IPS DF 19.7 (cell line): ENCODE measurements around the gene ITM2B.
"Not testable (repeated sequence)": the region's sequence is repeated elsewhere in the genome, so short reads cannot be mapped to it uniquely, and the experiment has no call there.

Experiments used
- DNase-seq: peaks from one replicate; pipeline ENCODE4 v3.0.0-alpha.2; 2013; ENCODE audit warnings: low read depth, low spot score

ITM2B gene

DNA sequence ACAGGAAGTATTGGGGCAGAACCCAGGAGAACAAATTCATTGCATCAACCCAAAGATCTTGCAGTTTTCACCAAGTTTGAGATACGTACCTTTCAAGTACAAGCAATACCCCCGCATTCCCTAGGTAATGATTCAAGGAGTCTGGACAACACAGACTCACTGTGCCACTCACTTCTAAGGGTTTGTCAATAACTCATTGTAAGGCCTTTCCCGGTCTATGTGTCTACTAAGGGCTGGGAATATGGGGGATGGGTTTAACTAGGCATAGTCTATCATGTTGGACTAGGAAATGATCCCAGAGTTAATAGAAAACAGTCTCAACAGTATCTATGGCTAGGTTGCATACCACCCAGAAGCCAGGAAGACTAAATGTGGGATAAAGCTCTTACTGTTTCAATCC lies 8.3 kb upstream of the ITM2B start:
- DNase-seq = no peak

DNA sequence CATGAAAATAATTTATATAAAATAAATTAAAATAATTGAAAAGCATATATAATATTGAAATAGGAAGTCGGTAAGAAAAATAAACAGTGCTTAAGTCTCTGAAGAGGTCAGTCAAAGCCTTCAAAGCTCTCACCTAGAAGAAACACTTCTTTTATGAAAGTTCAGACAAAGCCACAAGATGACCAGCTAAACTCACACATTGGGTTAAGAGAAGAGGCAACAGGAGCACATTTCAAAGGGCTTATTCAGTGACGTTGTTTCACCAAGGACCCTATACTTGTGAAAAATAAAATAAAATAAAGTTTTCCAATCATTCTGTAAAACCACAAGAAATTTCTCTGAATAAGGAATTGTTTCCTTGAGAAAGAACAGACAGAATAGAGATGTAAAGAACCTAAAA lies 2.5 kb upstream of the ITM2B start:
- DNase-seq = no peak

DNA sequence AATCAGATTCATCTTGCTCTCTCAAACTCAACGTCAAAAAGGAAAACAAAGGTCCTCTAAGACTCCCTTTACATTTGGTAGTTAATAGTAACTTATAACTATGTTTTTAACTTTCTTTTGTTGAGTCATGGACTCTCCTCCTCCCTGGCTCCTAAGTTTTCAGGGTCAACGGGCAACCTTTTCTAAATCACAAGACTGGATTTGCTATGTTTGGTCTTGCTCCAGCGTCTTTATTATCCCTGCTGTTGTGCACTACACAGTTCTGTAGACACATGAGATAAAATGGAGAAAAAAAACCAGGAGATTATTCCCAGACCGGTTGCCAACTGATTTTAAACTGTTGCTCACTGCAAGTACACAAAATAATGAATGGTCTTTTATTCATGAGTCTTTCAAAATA lies 1.9 kb upstream of the ITM2B start:
- no peak for DNase-seq

DNA sequence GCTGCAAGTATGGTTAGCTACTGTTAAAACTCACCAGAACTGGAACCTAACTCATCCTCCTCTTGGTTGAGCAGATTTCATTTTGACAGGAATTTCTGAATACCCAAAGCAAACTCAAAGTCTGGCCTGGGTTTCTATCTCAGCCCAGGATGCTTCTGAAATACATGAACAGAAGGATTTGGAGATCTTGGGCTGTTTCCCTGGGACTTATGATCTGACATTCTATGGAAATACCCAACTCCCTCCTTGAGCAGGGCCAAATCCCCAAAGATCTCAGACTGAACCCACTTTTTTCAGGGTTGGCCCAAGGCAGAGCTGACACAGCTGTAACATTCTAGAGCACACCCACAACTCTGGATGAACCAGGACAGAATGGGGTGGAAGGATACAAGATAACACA lies 1.1 kb upstream of the ITM2B start:
- DNase-seq = no peak

DNA sequence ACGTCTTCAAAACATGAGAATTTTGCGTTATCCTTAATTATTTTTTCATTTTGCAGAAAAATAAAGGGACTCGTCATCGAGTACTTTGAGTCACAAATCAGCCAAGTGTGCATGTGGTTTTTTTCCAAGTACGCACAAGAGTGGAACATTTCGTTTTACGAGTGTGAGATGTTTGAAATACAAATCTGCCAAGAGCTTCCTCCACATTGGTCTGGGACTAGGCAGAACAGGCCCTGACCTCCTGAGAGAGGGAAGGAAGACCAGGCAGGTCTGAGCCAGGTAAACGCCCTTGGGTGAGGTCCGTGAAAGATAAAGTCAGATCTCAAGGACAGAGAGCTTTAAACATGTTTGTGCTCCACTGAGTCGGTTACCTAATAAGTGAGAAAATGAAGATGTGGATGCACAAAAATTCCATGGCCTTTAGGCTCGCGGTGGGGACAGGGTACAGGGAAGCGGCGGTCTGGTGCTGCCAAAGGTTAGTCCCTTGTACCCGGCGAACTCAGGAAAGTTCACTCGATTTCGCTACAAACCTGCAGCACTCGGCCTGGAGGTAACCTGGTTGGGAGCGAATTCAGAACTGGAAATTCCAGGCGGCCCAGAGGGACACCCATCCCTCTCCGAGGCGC lies 473 bp upstream of the ITM2B start:
- no peak for DNase-seq

DNA sequence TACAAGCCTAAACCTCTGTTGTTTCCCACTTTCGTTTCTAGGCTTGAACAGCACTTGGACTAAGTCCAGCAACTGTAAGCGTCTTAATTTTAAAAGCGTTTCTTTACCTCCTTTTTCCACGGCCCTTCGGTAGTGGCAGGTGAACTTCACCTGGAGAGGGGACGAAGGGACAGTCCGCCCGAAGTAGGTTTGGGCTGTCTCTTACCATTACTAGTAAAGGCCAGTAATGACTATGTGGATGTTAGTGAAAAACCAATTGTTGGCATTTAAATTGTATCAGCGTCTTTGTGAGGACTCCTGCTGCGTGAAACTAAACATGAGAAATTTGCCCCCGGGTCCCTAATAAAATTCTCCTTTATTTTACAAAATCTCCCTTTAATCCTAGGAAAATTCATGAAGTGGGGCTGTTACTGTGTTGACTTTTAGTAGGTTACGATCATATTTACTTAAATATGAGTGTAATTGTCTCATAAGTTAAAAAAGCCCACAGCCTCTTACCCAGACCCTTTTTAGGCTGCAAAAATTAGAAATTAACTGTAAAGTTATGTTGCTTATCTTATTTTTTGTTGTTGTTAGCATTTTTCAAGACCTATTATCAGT lies 983 bp downstream of the ITM2B start:
- DNase-seq = no peak

DNA sequence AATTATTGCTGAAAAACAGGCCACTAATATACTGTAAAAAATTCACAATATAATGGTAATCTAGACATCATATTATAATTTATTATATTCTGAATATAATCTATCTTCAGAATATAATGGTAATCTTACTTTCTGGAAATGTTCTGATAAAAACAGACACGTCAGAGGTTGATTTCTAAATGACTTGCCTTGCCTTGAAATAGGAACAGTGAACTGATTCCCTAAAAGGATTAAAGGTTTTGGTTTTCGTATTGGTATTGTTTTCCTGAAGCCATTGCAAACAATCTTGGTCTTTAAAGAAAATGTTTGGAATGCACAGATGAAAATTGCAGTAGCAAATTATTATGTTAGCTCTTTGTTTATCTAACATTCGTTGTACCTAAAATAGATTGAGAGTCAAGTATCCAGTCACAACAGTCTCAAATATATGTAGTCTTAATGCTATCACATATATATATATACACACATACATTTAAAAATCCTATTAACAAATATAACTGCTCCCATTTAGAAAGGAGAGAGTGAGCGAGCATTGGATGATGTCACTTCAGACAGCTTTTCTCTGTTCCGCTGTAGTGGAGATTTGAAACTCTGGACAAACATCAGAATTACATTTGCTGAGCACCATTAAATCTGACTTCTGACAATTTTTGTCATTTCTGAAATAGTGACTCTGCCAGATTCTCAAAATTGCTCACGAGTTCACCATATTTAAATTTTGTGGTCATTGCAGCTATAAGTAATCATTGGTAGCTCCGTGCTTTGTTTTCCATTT lies 1.7 kb downstream of the ITM2B start:
- no peak for DNase-seq

DNA sequence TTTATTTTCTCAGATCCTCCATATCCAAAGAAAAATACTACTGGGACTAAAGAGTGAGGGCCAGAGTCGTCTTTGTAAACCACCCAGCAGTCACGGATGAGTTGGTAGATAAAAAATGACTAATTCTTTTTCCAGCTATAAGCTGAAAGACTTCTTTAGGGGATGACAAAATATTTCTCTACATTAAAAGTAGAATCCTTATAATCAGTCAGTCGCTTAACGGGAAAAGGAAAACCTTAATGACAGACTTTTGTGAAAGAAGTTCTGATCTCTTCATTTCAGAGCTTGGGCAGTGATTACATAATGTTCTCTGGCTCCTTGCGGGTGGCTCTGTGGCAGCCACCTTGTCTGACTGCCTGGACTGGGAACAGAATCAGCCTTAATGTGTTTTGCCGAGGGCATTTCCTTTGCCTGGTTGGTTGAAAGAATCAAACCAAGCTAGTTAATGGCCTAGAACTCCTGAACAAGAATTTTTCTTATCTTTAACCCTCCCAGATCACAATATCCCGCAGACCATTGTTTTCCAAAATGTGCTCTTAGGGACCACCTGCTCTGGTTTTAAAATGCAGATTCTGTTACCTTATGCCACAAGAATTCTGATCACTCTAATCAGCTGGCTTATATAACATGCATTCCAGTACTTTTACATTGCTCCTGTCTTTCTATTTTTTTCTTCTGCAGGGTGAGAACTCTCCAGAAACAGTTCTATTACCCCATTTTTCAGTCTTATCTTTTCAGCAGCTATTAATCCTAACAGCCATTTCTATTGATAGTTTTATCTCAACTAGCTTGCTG lies 2.5 kb downstream of the ITM2B start:
- DNase-seq = peak; percentile 30

DNA sequence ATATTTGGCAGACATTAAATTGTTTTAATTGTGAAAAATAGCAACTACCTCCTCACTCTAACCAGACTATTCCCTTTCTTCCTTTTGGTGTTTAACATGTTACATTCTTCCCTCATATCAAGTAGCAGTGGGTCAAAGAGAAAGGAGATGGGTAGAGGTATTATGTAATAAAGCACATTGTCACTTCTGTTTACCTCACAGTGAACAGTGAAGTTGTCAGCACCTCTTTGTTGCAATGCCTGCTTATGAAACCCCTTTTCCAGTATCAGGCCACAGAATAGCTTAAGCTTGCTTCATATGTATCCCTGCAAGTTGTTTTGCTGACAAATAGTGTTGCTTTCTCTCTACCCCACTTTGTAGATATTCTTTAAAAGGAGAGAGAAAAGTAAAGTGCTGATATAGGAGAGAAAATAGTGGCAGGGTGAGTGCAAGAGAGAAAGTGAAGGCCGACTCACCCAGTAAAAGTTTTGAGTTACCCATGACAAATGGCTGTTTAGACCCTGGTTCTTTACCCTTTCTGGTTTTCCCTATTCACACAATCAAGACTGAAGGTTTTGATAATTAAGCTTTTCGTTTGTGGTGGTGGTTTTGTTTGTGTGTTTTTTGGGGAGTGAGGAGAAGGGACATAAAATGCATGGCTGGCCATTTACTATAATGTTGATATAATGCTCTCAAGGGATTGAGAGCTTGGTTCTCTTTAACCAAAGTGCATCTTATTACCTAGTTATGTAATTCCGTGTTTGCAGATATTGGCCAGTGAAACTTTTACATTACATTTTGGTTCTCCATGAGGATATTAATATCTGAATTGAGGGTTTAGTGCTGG lies 3.7 kb downstream of the ITM2B start:
- no peak for DNase-seq

DNA sequence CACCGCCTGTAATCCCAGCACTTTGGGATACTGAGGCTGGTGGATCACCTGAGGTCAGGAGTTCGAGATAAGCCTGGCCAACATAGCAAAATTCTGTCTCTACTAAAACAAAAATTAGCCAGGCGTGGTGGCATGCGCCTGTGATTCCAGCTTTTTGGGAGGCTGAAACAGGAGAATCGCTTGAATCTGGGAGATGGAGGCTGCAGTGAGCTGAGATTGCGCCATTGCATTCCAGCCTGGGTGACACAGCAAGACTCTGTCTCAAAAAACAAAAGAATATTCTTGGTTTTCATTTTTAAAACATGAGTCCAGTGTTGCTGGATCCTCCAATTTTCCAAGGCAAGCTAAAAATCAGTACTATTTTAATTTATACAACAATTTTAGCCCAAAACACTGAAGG lies 6.4 kb downstream of the ITM2B start:
- not testable (repeated sequence) for DNase-seq

DNA sequence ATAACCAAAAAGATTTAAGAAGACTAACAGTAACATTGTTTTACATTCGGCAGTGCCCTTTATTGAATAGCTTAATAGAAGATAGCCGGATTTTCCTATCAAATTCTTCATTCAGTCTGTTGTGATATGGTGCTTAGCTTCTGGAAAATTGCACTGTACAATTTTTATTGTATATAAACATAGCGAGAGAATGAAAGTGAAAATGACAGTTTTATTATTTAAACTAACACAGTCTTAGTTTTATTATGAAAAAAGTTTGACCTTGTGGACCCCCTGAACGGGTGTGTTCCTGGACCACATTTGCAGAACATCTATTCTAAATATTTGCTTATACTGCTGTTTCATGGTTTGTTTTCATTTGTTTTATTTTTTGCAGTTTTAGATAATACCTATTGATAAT lies 8.6 kb downstream of the ITM2B start:
- no peak for DNase-seq

DNA sequence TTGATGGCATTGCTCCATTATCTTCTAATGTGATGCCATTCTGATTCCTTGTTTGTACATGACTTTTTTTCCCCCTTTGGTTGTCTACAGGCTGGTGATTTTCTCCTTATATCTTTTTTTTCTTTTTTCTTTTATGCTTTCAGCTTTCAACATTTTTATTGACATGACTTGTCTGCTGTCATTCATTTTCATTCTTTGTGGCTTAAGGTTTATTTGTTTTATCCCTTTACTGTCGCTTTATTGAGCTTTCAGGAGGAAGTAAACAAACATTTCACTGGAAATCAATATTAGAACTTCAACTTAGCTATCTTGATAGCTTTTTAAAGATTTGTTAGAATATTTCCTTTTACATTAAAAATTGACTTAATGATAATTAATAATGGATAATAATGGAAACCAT lies 9.7 kb downstream of the ITM2B start:
- DNase-seq = no peak

DNA sequence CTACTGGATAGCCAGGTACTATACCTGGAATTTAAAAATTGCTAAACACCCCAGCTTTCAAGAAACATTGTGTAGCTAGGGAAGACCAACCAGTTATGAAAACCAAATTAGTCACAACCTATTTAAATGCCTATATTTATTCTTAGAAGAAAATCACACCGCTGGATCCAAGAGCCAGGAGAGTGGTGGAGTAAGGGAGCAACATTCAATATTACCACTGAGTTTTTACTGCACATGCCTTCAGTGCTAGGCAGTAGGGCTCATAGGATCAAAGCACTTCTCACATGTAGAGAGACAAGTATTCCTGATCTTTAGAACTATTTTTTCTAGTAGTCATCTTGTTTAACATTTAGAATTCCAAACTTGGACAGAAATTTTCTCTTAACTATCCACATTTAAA lies 11.2 kb downstream of the ITM2B start:
- DNase-seq = no peak

DNA sequence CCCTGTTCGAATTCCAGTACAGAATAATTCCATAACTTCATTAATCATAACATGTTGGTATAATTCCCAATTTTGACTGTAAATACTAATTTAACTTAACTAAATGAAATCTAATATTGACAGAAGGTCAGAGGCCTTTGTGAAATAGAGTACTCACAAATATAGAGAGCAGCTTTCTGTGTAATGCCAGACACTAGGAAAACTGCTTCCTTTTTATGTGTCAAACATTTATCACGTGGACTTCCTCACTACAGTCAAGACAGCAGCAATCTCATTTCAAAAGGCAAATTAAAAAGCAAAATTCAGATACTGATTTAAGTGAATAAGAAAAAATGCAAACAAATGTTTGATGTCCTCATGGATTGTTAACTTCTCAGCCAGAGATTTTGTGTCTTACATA lies 13.1 kb downstream of the ITM2B start:
- no peak for DNase-seq

DNA sequence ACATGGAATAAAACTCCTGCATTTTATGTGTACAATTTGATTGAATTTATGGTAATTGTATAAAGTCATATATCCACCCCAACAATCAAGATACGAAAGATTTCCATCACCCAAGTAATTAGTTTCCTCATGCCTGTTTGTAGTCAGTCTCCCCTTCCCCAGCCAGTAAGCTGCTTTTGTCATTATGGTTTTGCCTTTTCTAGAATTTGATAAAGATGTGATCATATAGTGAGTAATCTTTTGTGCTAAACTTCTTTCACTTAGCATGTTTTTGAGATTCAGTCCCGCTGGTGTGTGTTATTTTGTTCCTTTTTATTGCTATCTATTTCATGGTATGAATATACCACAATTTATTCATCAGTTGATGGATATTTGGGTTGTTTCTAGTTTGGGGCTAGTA lies 16.0 kb downstream of the ITM2B start:
- no peak for DNase-seq

DNA sequence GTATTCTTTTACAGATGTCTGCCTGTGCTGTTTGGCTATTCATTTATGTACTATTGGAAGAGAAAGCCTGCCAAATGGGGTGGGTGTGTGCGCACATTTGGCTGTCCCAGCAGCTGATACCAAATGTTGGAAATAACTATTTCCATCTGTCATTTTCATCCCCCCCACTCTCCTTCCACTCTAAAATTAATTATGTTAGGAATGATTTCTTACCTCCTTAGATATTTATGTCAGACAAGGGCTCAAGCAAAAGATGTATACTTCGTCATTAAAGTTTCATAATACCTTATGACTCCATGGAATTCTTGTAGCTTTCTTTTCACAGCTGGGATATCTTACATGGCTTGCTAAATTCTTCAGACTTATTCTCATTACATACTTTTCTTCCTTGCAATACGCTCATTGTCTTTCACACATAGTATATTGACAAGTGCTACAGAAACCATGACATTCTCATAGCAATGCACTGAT lies 18.6 kb downstream of the ITM2B start:
- no peak for DNase-seq

DNA sequence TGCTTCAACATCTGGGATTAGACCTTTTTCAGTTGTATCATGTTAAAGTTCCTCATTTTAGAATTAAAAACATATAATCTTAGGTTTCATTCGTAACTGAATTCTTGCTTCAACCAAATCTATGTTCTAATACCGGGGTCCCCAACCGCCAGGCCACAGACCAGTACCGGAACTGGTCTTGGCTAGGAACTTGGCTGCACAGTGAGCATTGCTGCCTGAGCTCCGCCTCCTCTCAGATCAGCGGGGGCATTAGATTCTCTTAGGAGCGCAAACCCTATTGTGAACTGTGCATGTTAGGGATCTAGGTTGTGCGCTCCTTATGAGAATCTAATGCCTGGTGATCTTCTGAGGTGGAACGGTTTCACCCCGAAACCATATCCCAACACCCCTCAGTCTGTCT lies 19.2 kb downstream of the ITM2B start:
- DNase-seq = no peak

DNA sequence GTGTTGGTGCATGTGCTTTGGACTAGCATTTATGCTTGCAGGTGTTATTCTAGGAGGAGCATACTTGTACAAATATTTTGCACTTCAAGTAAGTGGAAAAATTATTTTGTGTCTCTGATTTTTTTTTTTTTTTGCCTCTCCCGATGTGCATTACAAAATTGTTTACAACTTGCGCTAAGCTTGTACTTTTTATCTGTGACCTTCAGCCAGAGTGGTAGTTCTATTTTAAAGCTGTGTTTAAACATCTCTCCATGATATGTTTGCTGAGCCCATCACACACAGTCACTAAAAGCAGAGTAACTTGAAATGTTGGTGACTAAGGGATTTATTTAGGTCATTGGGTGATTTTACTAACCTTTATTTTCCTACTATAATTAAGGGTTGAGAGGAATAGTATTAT lies 20.8 kb downstream of the ITM2B start:
- no peak for DNase-seq

DNA sequence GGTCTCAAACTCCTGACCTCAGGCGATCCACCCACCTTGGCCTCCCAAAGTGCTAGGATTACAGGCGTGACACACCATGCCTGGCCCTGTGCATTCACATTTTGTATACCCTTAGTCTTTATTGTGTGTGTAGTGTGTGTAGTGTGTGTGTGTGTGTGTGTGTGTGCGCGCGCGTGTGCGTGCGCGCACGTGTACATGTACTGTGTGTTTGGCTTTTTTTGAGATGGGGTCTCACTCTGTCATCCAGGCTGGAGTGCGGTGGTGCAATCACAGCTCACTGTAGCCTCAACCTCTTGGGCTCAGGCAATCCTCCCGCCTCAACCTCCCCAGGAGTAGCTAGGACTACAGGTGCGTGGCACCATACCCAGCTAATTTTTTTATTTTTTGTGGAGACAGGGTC lies 22.1 kb downstream of the ITM2B start:
- DNase-seq = no peak

DNA sequence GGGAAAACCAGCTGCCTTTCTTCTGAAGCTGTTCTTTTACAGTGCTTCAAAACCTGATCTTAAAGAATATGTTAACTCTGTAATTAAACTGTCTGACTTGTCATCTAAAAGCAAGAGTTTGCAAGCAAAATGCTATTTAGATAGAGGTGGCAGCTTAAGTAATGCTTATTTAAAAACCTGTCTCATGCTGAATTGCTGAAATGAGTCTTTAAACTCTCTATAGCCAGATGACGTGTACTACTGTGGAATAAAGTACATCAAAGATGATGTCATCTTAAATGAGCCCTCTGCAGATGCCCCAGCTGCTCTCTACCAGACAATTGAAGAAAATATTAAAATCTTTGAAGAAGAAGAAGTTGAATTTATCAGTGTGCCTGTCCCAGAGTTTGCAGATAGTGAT lies 22.9 kb downstream of the ITM2B start:
- DNase-seq = no peak

DNA sequence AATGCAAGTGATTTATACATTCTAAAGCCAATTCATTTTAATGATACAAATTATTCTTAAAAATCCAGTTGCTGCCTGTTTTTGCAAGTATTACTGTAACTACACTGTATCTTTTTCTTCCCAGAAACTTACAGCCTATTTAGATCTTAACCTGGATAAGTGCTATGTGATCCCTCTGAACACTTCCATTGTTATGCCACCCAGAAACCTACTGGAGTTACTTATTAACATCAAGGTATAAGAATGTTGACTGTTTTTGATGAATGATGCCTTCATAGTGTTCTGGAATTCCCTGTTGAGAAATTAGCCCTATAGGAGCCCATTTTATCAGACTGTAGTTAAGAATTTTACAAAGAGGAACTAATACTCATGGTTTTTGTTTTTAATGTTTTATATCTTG lies 25.0 kb downstream of the ITM2B start:
- no peak for DNase-seq
